AG04450 (cell line): ENCODE measurements around the gene JMJD8. TPM values are rescaled to one million over a fixed set of nuclear protein-coding genes. Genes with fewer than 3 reads are reported as not detected.

Experiments
- CTCF ChIA-PET: fragments of 300-600, 350-600 bp; formaldehyde crosslinking; extraction: SDS; loops from one replicate; lab custom pipeline; 2022; ENCODE audit warnings: antibody characterized with exemption, inconsistent platforms; lab: Charles Lee
- POLR2A ChIA-PET: fragments of 350-600 bp; formaldehyde crosslinking; extraction: SDS; loops from one replicate; lab custom pipeline; 2021; ENCODE audit warnings: antibody characterized with exemption, inconsistent platforms; lab: Yijun Ruan, JAX
- DNase-seq: peaks from one replicate; pipeline ENCODE4 v3.0.0-alpha.2; 2011; ENCODE audit warnings: low read depth, low spot score
- H3K27ac ChIP-seq: one replicate; pipeline ENCODE4 v1.5.1; 2012; ENCODE audit warnings: low read depth, low read length, control low read depth
- H3K27me3 ChIP-seq: one replicate; pipeline ENCODE4 v1.6.0; 2012; ENCODE audit warnings: low read length; ENCODE audit not compliant: control insufficient read depth, insufficient read depth
- H3K4me3 ChIP-seq: 2 replicates; pipeline ENCODE4 v1.5.1; 2011; ENCODE audit warnings: mild to moderate bottlenecking, low read depth, low read length, control low read depth
- H3K9me3 ChIP-seq: 2 replicates; pipeline ENCODE4 v1.5.1; 2012; ENCODE audit warnings: low read length; ENCODE audit not compliant: control insufficient read depth, insufficient read depth
- CTCF ChIP-seq: IDR thresholded peaks from 2 replicates; pipeline ENCODE4 v1.5.1; 2011; ENCODE audit warnings: low read depth, low read length, control low read depth, inconsistent platforms
- polyA plus RNA-seq: library from polyadenylated mRNA; depleted of rRNA; stranded (reverse); fragments of >200 nt; gene quantifications from 2 replicates; pipeline ENCODE4 v1.2.3, GENCODE V29; 2011

The JMJD8 gene
- polyA plus RNA-seq, 1 experiment, result 33.1 TPM

DNA sequence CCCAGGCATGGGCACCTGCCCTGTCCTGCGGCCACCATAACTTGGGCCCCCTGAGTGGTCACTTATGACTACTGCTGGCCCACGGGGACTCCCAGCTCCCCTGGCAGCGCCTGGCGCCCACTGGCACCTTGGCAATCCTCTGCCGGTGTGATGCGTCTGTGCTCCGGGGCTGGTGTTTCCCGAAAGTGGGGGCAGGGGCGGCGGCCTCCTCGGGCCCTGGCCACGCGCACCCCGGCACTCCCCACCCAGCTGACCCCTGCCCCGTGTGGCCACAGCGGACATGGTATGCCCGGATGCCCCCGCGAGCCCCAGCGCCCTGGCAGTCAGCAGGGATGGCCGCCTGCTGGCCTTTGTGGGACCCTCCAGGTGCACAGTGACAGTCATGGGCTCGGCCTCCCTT is 26.6 kb downstream of the JMJD8 start:
- POLR2A ChIA-PET, result no interaction called here
- H3K9me3 ChIP-seq, result no peaks in the 10 kb centered on the region; the same call in 1 of the 2 replicates
- no peak for DNase-seq
- H3K27me3 ChIP-seq, result no peaks in the 10 kb centered on the region
- H3K27ac ChIP-seq, result no peak overlapping the region
- H3K4me3 ChIP-seq, result no peak overlapping the region
- no peak for TF ChIP-seq CTCF
- CTCF ChIA-PET, result no interaction called here

GRCh38 chr16:654034-654433 is 30.1 kb downstream of the JMJD8 start:
- CTCF ChIA-PET, result no interaction called here
- no peak for DNase-seq
- H3K27me3 ChIP-seq, result no peaks in the 10 kb centered on the region

GRCh38 chr16:652454-653305 is 31.5 kb downstream of the JMJD8 start:
- H3K4me3 ChIP-seq, result no peak overlapping the region
- H3K27ac ChIP-seq, result no peak overlapping the region
- no peak for DNase-seq
- no peaks in the 10 kb centered on the region; the same call in 1 of the 2 replicates for H3K9me3 ChIP-seq
- ChIA-PET POLR2A (interaction anchor here (0.8 kb wide), 1 partner anchor 26 kb away, joined by 3 read pairs; no protein-coding TSS in a partner anchor), CTCF (interaction anchor here (1.4 kb wide), 1 partner anchor 15 kb away, joined by 4 read pairs; the partner anchor contains the start of gene RHOT2)
- H3K27me3 ChIP-seq, result no peaks in the 10 kb centered on the region
- TF ChIP-seq CTCF, result no peak

More at GRCh38 chr16:654034-654433, 30.1 kb downstream of the JMJD8 start:
- no peak overlapping the region for H3K4me3 ChIP-seq
- H3K9me3 ChIP-seq, result no peaks in the 10 kb centered on the region; the same call in 1 of the 2 replicates
- H3K27ac ChIP-seq, result no peak overlapping the region
- POLR2A ChIA-PET, result no interaction called here
- no peak for TF ChIP-seq CTCF

DNA sequence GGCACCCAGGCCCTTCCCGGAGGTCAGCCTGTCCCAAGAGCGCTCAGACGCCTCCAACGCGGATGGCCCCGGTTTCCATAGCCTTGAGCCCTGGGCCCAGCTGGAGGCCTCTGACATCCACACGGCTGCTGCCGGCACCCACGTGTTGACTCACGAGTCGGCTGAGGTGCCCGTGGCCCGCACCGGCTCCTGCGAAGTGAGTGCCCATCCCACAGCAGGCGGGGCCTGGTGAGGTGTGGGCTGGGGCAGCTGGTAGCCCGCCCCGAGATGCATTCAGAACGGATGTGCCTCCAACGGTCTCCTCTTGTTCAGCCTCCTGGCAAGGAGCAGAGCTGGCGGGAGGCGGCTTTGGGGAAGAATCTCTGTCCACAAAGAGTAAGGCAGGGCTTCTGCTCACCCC is 32.3 kb downstream of the JMJD8 start:
- POLR2A ChIA-PET, result interaction anchor here (0.8 kb wide), 1 partner anchor 27 kb away, joined by 3 read pairs; no protein-coding TSS in a partner anchor
- CTCF ChIA-PET, result no interaction called here
- DNase-seq, result no peak

More for the DNA sequence above, 32.3 kb downstream of the JMJD8 start:
- H3K4me3 ChIP-seq, result no peak overlapping the region
- H3K27me3 ChIP-seq, result no peaks in the 10 kb centered on the region
- H3K27ac ChIP-seq, result no peak overlapping the region
- TF ChIP-seq CTCF, result no peak
- H3K9me3 ChIP-seq, result no peaks in the 10 kb centered on the region; the same call in 1 of the 2 replicates
